Osteocyte (in vitro differentiated cells): Measurements from ENCODE around the gene INPP5J. TPM values are rescaled to one million over a fixed set of nuclear protein-coding genes. Genes with fewer than 3 reads are reported as not detected.

Source experiments
- DNase-seq: peaks from one replicate; pipeline ENCODE4 v3.0.0; 2021; ENCODE audit warnings: mixed read lengths; ENCODE audit not compliant: unreplicated experiment; ENCODE audit errors: extremely low spot score
- H3K27ac Mint-ChIP-seq: one replicate; pipeline ENCODE4 v1.8.0; 2021; ENCODE audit warnings: mild to moderate bottlenecking, mixed read lengths; ENCODE audit not compliant: unreplicated experiment
- H3K27me3 Mint-ChIP-seq: one replicate; pipeline ENCODE4 v1.8.0; 2021; ENCODE audit warnings: mixed read lengths; ENCODE audit not compliant: unreplicated experiment
- H3K36me3 Mint-ChIP-seq: one replicate; pipeline ENCODE4 v1.8.0; 2021; ENCODE audit warnings: mixed read lengths; ENCODE audit not compliant: unreplicated experiment
- H3K4me1 Mint-ChIP-seq: one replicate; pipeline ENCODE4 v1.8.0; 2021; ENCODE audit warnings: mixed read lengths; ENCODE audit not compliant: unreplicated experiment
- H3K4me3 Mint-ChIP-seq: one replicate; pipeline ENCODE4 v1.8.0; 2021; ENCODE audit warnings: mild to moderate bottlenecking, moderate library complexity, mixed read lengths; ENCODE audit not compliant: unreplicated experiment
- H3K9me3 Mint-ChIP-seq: one replicate; pipeline ENCODE4 v1.8.0; 2021; ENCODE audit warnings: mixed read lengths; ENCODE audit not compliant: unreplicated experiment
- CTCF ChIP-seq: fragments of 200-600 bp; sonication (generic); IDR thresholded peaks from 2 replicates; pipeline ENCODE4 v1.5.0; 2021; ENCODE audit warnings: antibody characterized with exemption, mild to moderate bottlenecking, moderate library complexity
- total RNA-seq: library from RNA; stranded (reverse); gene quantifications from 2 replicates; pipeline ENCODE4 v1.2.1, GENCODE V29; 2021

Gene INPP5J
- total RNA-seq, 1 donor from 2014 or later, result 3.5 TPM

DNA sequence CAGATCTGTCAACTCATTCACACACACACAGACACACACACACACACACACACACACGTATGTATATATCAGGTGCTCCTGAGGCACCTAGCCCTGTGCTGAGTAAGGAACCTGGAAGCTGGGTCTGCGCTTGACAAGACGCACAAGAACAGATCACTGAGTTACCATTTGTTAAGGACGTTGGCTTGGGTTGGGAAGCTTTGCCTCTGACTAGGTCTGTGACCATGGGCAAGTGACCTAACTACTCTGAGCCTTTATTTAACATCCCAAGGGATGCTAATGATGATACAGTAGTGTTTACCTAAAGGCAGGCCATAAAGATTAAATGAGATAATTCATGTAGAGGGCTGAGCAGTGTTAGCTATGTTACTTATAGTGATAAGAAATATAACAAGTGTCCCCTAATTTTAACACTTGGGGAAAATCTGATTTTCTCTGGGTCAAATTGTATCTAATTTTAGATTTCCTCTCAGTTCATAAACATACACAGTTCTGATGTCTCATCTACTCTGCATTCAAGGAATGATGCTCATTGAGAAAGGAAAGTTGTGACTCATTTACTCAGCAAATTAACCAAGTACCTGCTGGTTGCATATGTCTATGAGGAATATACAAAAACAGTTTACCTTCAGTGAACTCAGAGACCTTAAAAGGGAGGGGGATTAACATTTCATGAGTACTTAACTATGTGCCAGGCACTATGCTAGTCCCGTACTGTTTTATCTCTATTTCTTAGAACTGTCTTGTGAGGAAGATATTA lies 50.8 kb downstream of the INPP5J start:
- Mint-ChIP-seq H3K27me3 (no peaks in the 10 kb centered on the region), H3K4me3 (no peak overlapping the region), H3K27ac (peak overlapping the region; percentile 68), H3K4me1 (peaks cover 23% of the 10 kb centered on the region), H3K9me3 (no peaks in the 10 kb centered on the region), H3K36me3 (peaks cover 3% of the 10 kb centered on the region)
- DNase-seq, result no peak
- no peak for TF ChIP-seq CTCF

DNA sequence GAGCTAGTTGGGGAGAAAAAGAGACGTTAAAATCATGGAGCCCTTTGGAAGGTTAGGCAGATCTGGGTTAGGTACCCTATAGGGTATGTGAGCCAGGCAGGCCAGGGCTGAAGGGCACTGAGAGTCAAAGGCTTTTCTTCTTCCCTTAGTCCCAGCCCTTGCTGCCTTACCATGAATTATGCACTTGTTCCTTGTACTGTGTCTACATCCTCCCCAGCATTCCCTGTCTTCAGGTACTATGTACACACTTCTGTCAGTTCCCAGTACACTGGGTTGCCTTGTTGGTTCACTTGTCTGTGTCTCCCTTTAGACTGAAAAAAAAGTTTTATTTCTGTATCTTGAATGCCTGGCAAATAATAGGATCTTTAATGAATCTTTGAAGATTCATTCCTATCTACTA lies 54.2 kb downstream of the INPP5J start:
- no peaks in the 10 kb centered on the region for H3K9me3 Mint-ChIP-seq
- no peak for DNase-seq
- TF ChIP-seq CTCF, result no peak
- no peak overlapping the region for H3K4me3 Mint-ChIP-seq
- peaks cover 8% of the 10 kb centered on the region for H3K36me3 Mint-ChIP-seq
- H3K4me1 Mint-ChIP-seq, result peaks cover 19% of the 10 kb centered on the region
- H3K27me3 Mint-ChIP-seq, result no peaks in the 10 kb centered on the region
- peak overlapping the region; percentile 41 for H3K27ac Mint-ChIP-seq

- DNase-seq, result no peak
- Mint-ChIP-seq H3K36me3 (peaks cover 8% of the 10 kb centered on the region), H3K4me1 (peaks cover 19% of the 10 kb centered on the region)
Measured at GRCh38 chr22:31177420-31178162, 54.8 kb downstream of the INPP5J start.

DNA sequence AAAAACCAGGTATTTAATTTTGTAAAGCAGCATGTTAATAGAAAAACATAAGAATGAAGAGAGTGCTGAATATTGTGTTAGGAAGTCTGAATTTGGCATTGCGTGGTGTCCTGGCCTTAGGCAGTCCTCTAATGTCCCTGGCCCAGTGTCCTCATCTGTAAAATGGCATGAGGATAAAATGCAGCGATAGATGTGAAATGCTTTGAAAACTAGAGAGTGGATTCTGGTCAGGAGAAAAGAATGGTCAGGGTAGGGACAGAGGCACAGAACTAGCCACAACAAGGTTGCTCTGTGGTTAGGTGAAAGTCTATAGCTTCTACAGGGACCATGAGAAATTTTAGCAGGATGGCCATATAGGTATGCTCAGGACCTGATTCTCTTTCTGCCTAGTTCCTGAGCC lies 56.1 kb downstream of the INPP5J start:
- no peak for DNase-seq
- Mint-ChIP-seq H3K27me3 (no peaks in the 10 kb centered on the region), H3K4me1 (peaks cover 7% of the 10 kb centered on the region), H3K9me3 (no peaks in the 10 kb centered on the region), H3K4me3 (no peak overlapping the region), H3K27ac (no peak overlapping the region), H3K36me3 (peaks cover 8% of the 10 kb centered on the region)
- TF ChIP-seq CTCF, result no peak

More at GRCh38 chr22:31177420-31178162, 54.8 kb downstream of the INPP5J start:
- no peak for TF ChIP-seq CTCF
- Mint-ChIP-seq H3K4me3 (no peak overlapping the region), H3K27me3 (no peaks in the 10 kb centered on the region), H3K9me3 (no peaks in the 10 kb centered on the region), H3K27ac (peak overlapping the region; percentile 41)

- Mint-ChIP-seq H3K4me1 (peaks cover 6% of the 10 kb centered on the region), H3K36me3 (peaks cover 8% of the 10 kb centered on the region), H3K9me3 (no peaks in the 10 kb centered on the region), H3K27ac (no peak overlapping the region), H3K27me3 (no peaks in the 10 kb centered on the region), H3K4me3 (no peak overlapping the region)
- no peak for TF ChIP-seq CTCF
- DNase-seq, result no peak
Measured at GRCh38 chr22:31179345-31179744, 56.6 kb downstream of the INPP5J start.
